ENCODE results near the gene USPL1. TPM values are rescaled to one million over a fixed set of nuclear protein-coding genes. Genes with fewer than 3 reads are reported as not detected.

USPL1 gene
- total RNA-seq, 1 experiment from 2014 or later: 14.3 TPM

DNA sequence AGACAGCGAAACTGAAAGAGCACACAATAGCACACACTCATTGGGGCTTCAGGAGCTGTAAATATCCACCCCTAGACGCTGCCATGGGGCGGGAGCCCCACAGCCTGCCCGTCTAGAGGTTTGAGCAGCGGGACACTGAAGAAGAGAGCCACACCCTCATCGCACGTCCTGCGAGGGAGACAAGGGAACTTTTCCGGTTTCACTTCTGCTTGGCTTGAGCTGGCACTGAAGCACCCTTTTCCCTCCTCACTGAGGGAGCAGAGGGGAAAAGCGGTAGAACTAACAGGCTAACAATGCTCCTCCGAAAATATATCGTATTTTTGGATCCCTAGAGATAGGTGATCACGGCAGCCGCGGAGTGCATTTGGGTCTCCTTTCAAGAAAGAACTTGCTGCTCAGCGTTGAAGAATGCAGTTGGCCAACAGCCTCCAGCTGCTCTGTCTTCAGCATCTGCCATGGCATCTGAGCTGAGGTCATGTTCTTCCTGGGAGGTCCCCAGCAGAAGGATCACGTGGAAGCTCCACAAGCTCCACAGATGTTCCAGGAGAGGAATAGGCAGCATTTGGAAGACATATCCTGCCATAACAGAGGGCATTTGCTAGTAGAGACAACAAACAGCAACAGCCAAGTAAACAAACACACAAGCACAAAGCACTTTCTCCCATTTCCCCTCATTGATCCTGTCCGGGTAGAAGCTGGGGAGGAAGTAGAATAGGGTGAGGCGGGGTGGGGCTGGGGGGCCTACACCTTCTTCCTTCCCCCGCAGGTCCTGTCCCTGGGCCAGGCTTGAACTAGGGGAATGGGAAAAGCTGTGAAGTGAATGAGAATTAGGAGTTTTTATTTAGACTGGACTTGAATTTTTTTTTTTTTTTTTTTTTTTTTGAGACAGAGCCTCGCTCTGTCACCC is 72.8 kb downstream of the USPL1 start:
- Mint-ChIP-seq H3K9me3 (peaks cover 9% of the 10 kb centered on the region), H3K4me3 (no peak overlapping the region), H3K36me3 (peaks cover 2% of the 10 kb centered on the region; the same call in 1 of the 2 replicates), H3K4me1 (peaks cover 14% of the 10 kb centered on the region), H3K27me3 (ENCODE audit: low read depth) (0 out of 2 replicates have a peak, but pooled peaks cover 3% of the 10 kb centered on the region), H3K27ac (no peak overlapping the region)
- TF ChIP-seq ZNF671 (CRISPR knock-in tag; IDR thresholded peaks at IDR 0.05) (no peak), GABPB1 (CRISPR knock-in tag; IDR thresholded peaks at IDR 0.05) (no peak), ZNF512 (CRISPR knock-in tag; IDR thresholded peaks at IDR 0.05; ENCODE audit: borderline replicate concordance) (no peak)
- CTCF ChIA-PET: no interaction called here
- POLR2A ChIA-PET: no interaction called here
- ATAC-seq (no peak), DNase-seq (ENCODE audit: low spot score) (no peak)

- peaks cover 2% of the 10 kb centered on the region; the same call in 1 of the 2 replicates for H3K36me3 Mint-ChIP-seq
- ATAC-seq (no peak), DNase-seq (ENCODE audit: low spot score) (no peak)
- peaks cover 30% of the 10 kb centered on the region for H3K4me1 Mint-ChIP-seq
- TF ChIP-seq ZBTB21 (CRISPR knock-in tag; IDR thresholded peaks at IDR 0.05; ENCODE audit: borderline replicate concordance) (no peak), CDX4 (CRISPR knock-in tag; IDR thresholded peaks at IDR 0.05; ENCODE audit: borderline replicate concordance) (no peak), NR2C2 (CRISPR knock-in tag; IDR thresholded peaks at IDR 0.05) (no peak), SMAD3 (CRISPR knock-in tag; IDR thresholded peaks at IDR 0.05; ENCODE audit: borderline replicate concordance) (no peak)
- TF ChIP-seq, protein P1, sequence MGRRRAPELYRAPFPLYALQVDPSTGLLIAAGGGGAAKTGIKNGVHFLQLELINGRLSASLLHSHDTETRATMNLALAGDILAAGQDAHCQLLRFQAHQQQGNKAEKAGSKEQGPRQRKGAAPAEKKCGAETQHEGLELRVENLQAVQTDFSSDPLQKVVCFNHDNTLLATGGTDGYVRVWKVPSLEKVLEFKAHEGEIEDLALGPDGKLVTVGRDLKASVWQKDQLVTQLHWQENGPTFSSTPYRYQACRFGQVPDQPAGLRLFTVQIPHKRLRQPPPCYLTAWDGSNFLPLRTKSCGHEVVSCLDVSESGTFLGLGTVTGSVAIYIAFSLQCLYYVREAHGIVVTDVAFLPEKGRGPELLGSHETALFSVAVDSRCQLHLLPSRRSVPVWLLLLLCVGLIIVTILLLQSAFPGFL (CRISPR knock-in tag; IDR thresholded peaks at IDR 0.05; ENCODE audit: borderline replicate concordance): no peak
- TF ChIP-seq, protein P2, sequence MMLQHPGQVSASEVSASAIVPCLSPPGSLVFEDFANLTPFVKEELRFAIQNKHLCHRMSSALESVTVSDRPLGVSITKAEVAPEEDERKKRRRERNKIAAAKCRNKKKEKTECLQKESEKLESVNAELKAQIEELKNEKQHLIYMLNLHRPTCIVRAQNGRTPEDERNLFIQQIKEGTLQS (CRISPR knock-in tag; conservative IDR thresholded peaks at IDR 0.05): no peak
- ChIA-PET CTCF (interaction anchor here (0.5 kb wide), 1 partner anchor 8 kb away, joined by 4 read pairs; no protein-coding TSS in a partner anchor), POLR2A (no interaction called here)
- 0 out of 2 replicates have a peak, but pooled peaks cover 3% of the 10 kb centered on the region for H3K27me3 Mint-ChIP-seq (ENCODE audit: low read depth)
- H3K27ac Mint-ChIP-seq: no peak overlapping the region
- no peak overlapping the region for H3K4me3 Mint-ChIP-seq
- H3K9me3 Mint-ChIP-seq: peaks cover 9% of the 10 kb centered on the region
Measured at GRCh38 chr13:30692113-30692512, 74.4 kb downstream of the USPL1 start.

- DNase-seq (ENCODE audit: low spot score): peak; percentile 19
Measured at GRCh38 chr13:30696278-30697176, 78.8 kb downstream of the USPL1 start.

More at GRCh38 chr13:30696278-30697176, 78.8 kb downstream of the USPL1 start:
- ChIA-PET CTCF (interaction anchor here (0.8 to 1.4 kb wide), 3 partner anchors 170 to 564 kb away, joined by 4 read pairs; no protein-coding TSS in a partner anchor), POLR2A (no interaction called here)
- Mint-ChIP-seq H3K27me3 (ENCODE audit: low read depth) (no peaks in the 10 kb centered on the region), H3K27ac (peak overlapping the region; percentile 63), H3K4me1 (peaks cover 31% of the 10 kb centered on the region), H3K4me3 (no peak overlapping the region), H3K36me3 (no peaks in the 10 kb centered on the region), H3K9me3 (no peaks in the 10 kb centered on the region)
- peak; percentile 87 for ATAC-seq
- TF ChIP-seq NR2C2 (CRISPR knock-in tag; IDR thresholded peaks at IDR 0.05) (no peak), ETV6 (CRISPR knock-in tag; IDR thresholded peaks at IDR 0.05) (peak; percentile 73; the same call in 1 of the 2 replicates)

Data from WTC11 (cell line).